AG09309 (cell line): ENCODE results near the gene JAZF1.

Experiments
- DNase-seq: peaks from one replicate; pipeline ENCODE4 v3.0.0-alpha.2; 2010; ENCODE audit warnings: low read depth
- H3K4me3 ChIP-seq: 2 replicates; pipeline ENCODE4 v1.5.1; 2011; ENCODE audit warnings: mild to moderate bottlenecking, low read depth, low read length, moderate library complexity; ENCODE audit not compliant: control insufficient read depth
- CTCF ChIP-seq: IDR thresholded peaks from 2 replicates; pipeline ENCODE4 v1.5.1; 2011; ENCODE audit warnings: mild to moderate bottlenecking, low read depth, low read length, inconsistent platforms; ENCODE audit not compliant: insufficient read depth, control insufficient read depth; ENCODE audit errors: missing control alignments

JAZF1 gene

GRCh38 chr7:27870595-27870994 lies 310.0 kb downstream of the JAZF1 start:
- no peak for DNase-seq
- no peak overlapping the region for H3K4me3 ChIP-seq
- no peak for TF ChIP-seq CTCF

- H3K4me3 ChIP-seq = no peak overlapping the region
- no peak for DNase-seq
- TF ChIP-seq CTCF = no peak
Observed at GRCh38 chr7:27869056-27869455, 311.5 kb downstream of the JAZF1 start.

- DNase-seq = no peak
- TF ChIP-seq CTCF = no peak
- no peak overlapping the region for H3K4me3 ChIP-seq
Observed at GRCh38 chr7:27868131-27868550, 312.5 kb downstream of the JAZF1 start.

GRCh38 chr7:27866828-27867672 lies 313.5 kb downstream of the JAZF1 start:
- H3K4me3 ChIP-seq = no peak overlapping the region

GRCh38 chr7:27866256-27866655 lies 314.3 kb downstream of the JAZF1 start:
- no peak overlapping the region for H3K4me3 ChIP-seq
- no peak for DNase-seq
- TF ChIP-seq CTCF = no peak

More at GRCh38 chr7:27866828-27867672, 313.5 kb downstream of the JAZF1 start:
- no peak for DNase-seq
- no peak for TF ChIP-seq CTCF

- no peak for DNase-seq
- H3K4me3 ChIP-seq = no peak overlapping the region
- no peak for TF ChIP-seq CTCF
Observed at GRCh38 chr7:27863880-27864279, 316.7 kb downstream of the JAZF1 start.
